NCI-H2029 (cell line): Measurements from ENCODE around the gene TBC1D5.
"Not testable (repeated sequence)": the region's sequence is repeated elsewhere in the genome, so short reads cannot be mapped to it uniquely, and the experiment has no call there.

Experiments
- DNase-seq: peaks from one replicate; lab custom pipeline; 2025; lab: John Stamatoyannopoulos, UW

Gene TBC1D5

DNA sequence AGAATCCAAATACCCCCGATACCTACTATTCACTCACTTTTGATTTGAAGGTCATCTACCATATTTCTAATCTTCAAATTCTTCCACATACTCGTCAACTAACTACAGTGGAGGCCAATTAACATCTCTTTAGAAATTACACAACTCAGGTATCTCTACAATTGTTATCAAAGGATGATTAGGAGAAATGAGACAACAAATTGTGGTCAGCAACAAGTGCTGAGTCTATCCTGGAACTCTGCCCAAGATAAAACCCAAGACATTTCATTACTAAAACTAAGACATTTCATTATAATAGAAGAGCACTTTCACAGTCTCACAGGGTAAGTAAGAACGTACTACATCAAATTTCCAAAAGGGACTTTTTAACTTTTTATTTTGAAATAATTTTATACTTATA, 100.0 kb downstream of the TBC1D5 start:
- DNase-seq = no peak

- no peak for DNase-seq
Observed at GRCh38 chr3:17640466-17640865, 102.0 kb downstream of the TBC1D5 start.

DNA sequence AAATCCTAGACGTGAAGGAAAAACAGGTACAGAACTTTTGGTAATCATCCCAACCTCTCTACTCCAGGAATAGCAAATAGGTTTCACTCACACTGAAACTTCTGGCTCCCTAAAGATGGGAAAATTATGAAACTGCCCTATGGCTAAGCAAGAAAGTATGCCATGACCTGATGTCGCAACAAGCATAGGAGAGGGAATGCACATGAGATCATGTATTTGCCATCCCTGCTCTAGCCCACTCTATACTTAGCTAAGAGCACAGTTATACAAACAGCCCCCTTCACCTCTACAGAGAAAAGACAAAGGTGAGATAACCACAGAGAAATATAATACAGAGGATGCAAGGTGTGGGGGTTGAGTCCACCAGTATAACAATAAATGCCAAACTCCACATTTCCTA, 102.7 kb downstream of the TBC1D5 start:
- DNase-seq = peak; percentile 75

GRCh38 chr3:17639257-17639656, 103.2 kb downstream of the TBC1D5 start:
- DNase-seq = no peak

DNA sequence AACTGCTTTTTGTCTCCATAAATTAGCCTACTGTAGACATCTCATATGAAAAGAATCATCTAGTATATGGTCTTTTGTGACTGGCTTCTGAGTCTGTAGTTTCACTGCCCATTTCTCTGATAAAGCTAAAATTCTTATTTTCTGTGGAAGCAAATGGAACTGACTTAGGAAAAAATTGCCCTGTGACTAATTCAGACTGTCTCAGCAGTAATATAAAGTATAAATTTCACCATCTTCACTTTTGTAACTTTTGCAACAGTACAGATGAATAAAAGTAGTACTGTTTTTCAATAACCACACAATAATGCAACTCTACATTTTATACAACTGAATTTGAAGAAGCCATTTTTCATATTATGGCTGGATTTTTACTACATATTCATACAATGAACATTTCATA, 104.1 kb downstream of the TBC1D5 start:
- DNase-seq = no peak

DNA sequence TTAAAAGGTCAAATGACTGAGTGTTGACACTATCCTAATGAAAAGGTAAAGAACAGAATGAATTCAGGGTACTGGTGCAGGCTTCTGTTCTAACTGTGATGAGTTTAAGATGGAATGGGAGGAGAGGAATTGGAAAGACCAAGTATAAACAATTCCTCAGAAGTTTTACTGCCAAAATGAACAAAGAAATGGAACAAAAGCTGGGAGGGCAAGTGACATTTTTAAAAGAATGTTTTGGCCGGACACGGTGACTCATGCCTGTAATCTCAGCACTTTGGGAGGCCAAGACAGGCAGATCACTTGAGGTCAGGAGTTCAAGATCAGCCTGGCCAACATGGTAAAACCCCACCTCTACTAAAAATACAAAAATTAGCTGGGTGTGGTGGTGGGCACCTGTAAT, 106.8 kb downstream of the TBC1D5 start:
- not testable (repeated sequence) for DNase-seq

DNA sequence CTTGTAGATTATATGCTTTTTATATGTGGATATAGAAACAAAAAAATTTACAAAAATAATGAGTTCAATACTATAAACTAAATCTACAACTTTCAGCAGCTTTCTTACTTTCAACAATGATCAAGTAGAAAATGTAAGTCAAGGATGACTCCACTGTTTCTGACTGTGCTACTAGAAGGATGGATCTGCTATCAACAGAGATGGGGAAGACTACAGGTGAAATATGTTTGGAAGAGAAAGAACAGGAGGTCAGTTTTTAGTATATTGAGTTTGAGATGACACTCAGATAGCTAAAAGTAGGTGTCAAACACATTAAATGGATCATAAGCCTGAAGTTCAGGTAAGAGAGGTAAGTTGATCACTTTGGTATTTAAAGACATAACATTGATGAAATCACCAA, 107.5 kb downstream of the TBC1D5 start:
- no peak for DNase-seq

GRCh38 chr3:17634201-17634600, 108.2 kb downstream of the TBC1D5 start:
- no peak for DNase-seq

DNA sequence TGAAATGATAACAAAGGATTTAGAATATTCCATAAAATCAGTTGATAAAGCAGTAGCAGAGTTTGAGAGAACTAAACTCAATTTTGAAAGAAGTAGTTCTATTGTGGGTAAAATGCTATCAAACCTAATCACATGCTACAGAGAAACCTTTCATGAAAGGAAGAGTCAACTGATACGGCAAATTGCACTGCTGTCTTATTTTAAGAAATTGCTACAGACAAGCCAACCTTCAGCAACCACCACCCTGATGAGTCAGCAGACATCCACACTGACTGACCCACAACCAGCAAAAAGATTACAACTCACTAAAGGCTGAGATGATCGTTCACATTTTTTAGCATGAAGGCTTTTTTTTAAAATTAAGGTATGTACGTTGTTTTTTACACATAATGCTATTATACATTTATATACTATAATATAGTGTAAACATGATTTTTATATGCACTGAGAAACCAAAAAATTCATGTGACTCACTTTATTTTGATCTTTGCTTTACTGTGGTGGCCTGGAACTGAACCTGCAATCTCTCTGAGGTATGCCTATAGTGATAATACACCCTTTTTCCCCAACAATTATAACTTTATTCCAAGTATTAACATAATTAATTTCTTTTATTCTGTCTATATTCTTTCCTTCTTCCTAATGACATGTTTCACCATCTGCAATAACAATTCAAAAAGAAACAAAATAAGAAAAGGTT, 109.9 kb downstream of the TBC1D5 start:
- no peak for DNase-seq

GRCh38 chr3:17631609-17632008, 110.8 kb downstream of the TBC1D5 start:
- DNase-seq = no peak

- no peak for DNase-seq
Observed at GRCh38 chr3:17629400-17629799, 113.0 kb downstream of the TBC1D5 start.

- no peak for DNase-seq
Observed at GRCh38 chr3:17626395-17626794, 116.0 kb downstream of the TBC1D5 start.

DNA sequence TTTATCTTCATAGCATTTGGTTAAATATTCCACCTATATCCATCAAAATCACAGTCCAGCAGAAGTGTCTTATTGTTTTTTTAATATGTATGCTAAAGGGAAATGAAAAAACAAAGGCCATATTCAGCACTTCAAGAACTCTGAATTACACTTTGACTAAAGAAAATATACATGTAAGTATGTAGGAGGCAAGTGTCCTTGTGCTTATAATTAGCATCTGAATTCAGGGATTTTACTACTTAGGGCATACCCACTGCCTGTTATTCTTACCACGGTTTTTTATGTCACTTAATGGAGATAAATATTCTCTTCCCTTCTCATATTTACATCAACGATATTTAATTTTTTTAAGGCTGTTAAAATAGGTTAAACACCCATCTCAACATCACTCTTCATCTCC, 117.3 kb downstream of the TBC1D5 start:
- no peak for DNase-seq

DNA sequence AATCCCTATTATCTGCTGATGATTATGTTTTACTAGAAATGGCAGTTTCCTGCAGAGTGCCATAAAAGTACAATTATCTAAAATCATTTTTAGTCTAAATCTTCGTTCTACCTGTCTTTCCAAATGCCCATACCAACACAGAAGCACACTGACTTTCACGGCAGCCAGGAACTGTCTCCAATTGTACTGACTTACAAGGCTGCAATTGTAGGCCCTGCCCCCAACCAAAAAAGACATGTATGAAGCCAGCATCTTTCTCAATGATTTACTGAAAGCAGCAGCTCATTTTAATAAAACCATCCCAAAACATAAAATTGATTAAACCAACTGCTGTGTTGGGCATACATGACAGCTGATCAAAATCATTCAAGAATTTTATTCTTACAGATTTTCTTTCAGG, 119.0 kb downstream of the TBC1D5 start:
- no peak for DNase-seq

DNA sequence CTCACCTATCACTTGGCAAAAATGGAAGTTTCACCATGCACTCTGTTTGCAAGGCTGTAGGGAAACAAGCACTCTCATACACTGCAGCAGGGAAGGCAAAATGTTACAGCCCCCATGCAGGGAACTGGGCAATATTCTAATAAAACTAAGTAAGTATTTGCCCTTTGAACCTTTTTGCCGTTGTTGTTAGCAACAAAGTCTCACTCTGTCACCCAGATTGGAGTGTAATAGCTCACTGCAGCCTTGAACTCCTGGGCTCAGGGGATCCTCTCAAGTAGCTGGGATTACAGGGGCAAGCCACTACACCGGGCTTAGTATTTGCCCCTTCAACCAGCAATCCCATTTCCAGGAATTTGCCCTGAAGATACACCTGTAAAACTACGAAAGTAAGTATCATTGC, 122.5 kb downstream of the TBC1D5 start:
- no peak for DNase-seq

DNA sequence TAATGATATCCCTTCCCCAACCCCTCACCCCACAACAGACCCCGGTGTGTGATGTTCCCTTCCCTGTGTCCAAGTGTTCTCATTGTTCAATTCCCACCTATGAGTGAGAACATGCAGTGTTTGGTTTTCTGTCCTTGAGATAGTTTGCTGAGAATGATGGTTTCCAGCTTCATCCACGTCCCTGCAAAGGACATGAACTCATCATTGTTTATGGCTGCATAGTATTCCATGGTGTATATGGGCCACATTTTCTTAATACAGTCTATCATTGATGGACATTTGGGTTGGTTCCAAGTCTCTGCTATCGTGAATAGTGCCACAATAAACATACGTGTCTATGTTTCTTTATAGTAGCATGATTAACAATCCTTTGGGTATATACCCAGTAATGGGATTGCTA, 129.4 kb downstream of the TBC1D5 start:
- not testable (repeated sequence) for DNase-seq

- DNase-seq = no peak
Observed at GRCh38 chr3:17607905-17608304, 134.5 kb downstream of the TBC1D5 start.

DNA sequence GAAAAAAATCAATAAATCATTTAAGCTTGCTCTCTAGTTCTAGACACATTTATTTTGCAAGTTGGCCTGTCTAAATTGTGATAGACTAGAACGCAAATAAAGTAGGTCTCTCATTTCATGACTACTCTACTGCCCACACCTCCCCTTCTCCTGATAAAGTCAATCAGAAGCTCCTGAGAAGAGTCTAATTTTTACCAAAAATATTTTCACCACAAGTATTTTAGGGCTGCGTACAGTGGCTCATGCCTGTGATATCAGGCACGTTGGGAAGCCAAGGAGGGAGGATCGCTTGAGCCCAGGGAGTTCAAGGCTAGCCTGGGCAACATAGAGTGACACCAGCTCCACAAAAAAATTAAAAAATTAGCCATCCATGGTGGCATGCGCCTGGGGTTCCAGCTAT, 136.5 kb downstream of the TBC1D5 start:
- no peak for DNase-seq

DNA sequence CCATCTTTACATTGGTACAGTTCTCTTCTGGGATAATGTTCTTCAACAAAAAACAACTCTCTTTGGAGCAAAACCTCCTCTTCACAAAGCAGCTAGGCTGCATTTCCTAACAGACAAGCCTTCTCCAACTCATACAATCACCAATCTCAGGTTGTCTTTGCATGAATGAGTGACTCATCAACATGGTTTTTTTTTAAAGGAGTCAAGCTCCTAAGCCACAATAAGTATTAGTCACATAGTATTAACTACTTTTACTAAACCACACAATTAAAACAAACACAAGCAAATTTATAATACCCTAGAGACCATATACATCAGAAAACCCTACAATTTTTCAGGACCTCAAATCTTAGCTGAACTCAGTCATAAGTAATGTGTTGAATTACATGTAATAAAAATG, 137.4 kb downstream of the TBC1D5 start:
- DNase-seq = no peak

DNA sequence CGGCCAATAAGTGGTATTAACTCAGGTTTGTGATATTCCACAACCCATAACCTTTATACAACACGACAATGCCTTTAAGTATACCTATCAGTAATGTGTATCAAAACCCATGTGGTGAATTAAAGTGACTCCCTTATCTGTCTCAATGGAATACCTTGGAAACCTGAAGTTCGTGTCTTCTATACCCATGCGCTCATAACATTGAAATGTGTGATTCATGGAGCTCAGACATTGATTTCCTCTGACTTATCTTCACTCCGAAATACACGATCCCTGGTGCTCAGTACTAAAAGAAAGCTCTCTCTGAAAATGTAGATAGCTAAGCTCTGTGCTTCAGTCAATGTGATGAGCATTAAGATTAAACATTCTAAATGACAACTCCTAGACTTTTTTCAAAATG, 140.3 kb downstream of the TBC1D5 start:
- DNase-seq = no peak

GRCh38 chr3:17592956-17593355, 149.5 kb downstream of the TBC1D5 start:
- no peak for DNase-seq

- no peak for DNase-seq
Observed at GRCh38 chr3:17590465-17590864, 152.0 kb downstream of the TBC1D5 start.

DNA sequence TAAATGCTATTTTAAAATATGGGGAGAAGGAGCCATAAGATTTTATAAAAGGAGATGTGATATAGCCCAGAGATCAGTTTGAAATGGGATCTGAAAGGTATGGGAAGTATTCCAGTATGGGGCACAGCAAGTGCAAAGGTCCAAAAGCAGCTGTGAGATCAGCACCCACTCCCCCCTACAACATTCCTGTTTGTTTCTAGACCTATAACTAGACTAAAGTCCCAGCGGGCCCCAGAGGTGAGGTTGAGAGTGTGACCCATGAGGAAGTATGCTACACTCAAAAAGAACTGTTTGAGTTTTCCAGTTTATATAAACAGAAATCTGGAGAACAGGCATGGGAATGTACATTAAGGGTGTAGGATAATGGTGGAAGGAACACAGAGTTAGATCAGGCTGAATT, 152.5 kb downstream of the TBC1D5 start:
- DNase-seq = no peak

GRCh38 chr3:17588422-17588821, 154.0 kb downstream of the TBC1D5 start:
- no peak for DNase-seq
